Ascending aorta (tissue), 2 donors: ENCODE measurements around the gene HAUS2. TPM values are rescaled to one million over a fixed set of nuclear protein-coding genes. Genes with fewer than 3 reads are reported as not detected.
A peak's percentile ranks its signal among the peaks of the same experiment; 100 is the strongest.
"Not testable (repeated sequence)": the region's sequence is repeated elsewhere in the genome, so short reads cannot be mapped to it uniquely, and the experiment has no call there.

Experiments used
- DNase-seq, 2 donors: peaks; one replicate each; pipeline ENCODE4 v3.0.0-alpha.2; 2019; ENCODE audit warnings: low spot score in 2 of 2
- H3K27ac ChIP-seq, 2 donors: fragments of 200-600 bp; sonication (generic); one replicate each; pipeline ENCODE4 v1.5.1; 2016 to 2017; ENCODE audit warnings: mild to moderate bottlenecking in 1 of 2
- H3K27me3 ChIP-seq: fragments of 200-600 bp; sonication (generic); one replicate; pipeline ENCODE4 v1.5.1; 2017
- H3K36me3 ChIP-seq, 2 donors: fragments of 200-600 bp; sonication (generic); one replicate each; pipeline ENCODE4 v1.5.1; 2016
- H3K4me1 ChIP-seq, 2 donors: fragments of 200-600 bp; sonication (generic); one replicate each; pipeline ENCODE4 v1.5.1; 2016 to 2017; ENCODE audit warnings: mild to moderate bottlenecking in 1 of 2
- H3K4me3 ChIP-seq, 2 donors: fragments of 200-600 bp; sonication (generic); one replicate each; pipeline ENCODE4 v1.5.1; 2016 to 2017; ENCODE audit warnings: mild to moderate bottlenecking in 1 of 2
- H3K9me3 ChIP-seq, 2 donors: fragments of 200-600 bp; sonication (generic); one replicate each; pipeline ENCODE4 v1.5.1; 2016
- CTCF ChIP-seq, 3 experiments: fragments of 200-600 bp in 2 of 3; fragments of 450-650 bp in 1 of 3; sonication (generic) in 2 of 3; IDR thresholded peaks; one replicate each; pipeline ENCODE4 v1.5.1; 2016 to 2019; ENCODE audit warnings: antibody characterized with exemption in 3 of 3, mild to moderate bottlenecking in 1 of 3, moderate library complexity in 1 of 3
- intact Hi-C: fragments of 100-400 bp; cut with DNase I; formaldehyde crosslinking; loops from one replicate; pipeline ENCODE4 v1.15.1; 2023
- total RNA-seq: library from RNA; depleted of rRNA; stranded (reverse); fragments of >200 nt; gene quantifications from one replicate; pipeline ENCODE4 v1.1.0, GENCODE V29; 2016

Gene HAUS2
- total RNA-seq, 1 donor from 2014 or later: 92.6 TPM

GRCh38 chr15:42549741-42550392, 1.2 kb downstream of the HAUS2 start:
- peaks cover 0 to 22% of the 10 kb centered on the region in 2 donors for H3K4me1 ChIP-seq
- DNase-seq: no peak
- H3K27ac ChIP-seq: peak overlapping the region; percentile 92 to 94
- peak overlapping the region in 1 of 2 donors; percentile 92 for H3K4me3 ChIP-seq
- H3K36me3 ChIP-seq: peaks cover 3 to 5% of the 10 kb centered on the region in 2 donors
- H3K9me3 ChIP-seq: no peaks in the 10 kb centered on the region
- no peak for TF ChIP-seq CTCF (IDR thresholded peaks at IDR 0.05)
- intact Hi-C loops: loop anchor here (2.0 to 10.0 kb wide), 4 partner anchors 25 to 275 kb away; partner anchors contain the start of genes GANC, STARD9, TMEM87A and ZNF106
- no peaks in the 10 kb centered on the region for H3K27me3 ChIP-seq

- Histone ChIP-seq H3K9me3 (no peaks in the 10 kb centered on the region), H3K27me3 (no peaks in the 10 kb centered on the region), H3K36me3 (peaks cover 0 to 3% of the 10 kb centered on the region in 2 donors), H3K4me1 (peaks cover 0 to 4% of the 10 kb centered on the region in 2 donors), H3K27ac (no peak overlapping the region), H3K4me3 (no peak overlapping the region)
- TF ChIP-seq CTCF (IDR thresholded peaks at IDR 0.05): no peak
- no peak for DNase-seq
- intact Hi-C loops: no loop called here
Observed at GRCh38 chr15:42553554-42553953, 4.9 kb downstream of the HAUS2 start.

- Histone ChIP-seq H3K36me3 (peaks cover 7 to 31% of the 10 kb centered on the region in 2 donors), H3K27ac (peak overlapping the region in 1 of 2 donors; percentile 22)
- H3K4me3 ChIP-seq, H3K9me3 ChIP-seq, H3K4me1 ChIP-seq, DNase-seq, intact Hi-C loops, H3K27me3 ChIP-seq: not testable (repeated sequence)
Observed at GRCh38 chr15:42556550-42557207, 8.0 kb downstream of the HAUS2 start.

- TF ChIP-seq CTCF (IDR thresholded peaks at IDR 0.05): no peak
- no peak overlapping the region for H3K4me3 ChIP-seq
- H3K27ac ChIP-seq: no peak overlapping the region
- no peak for DNase-seq
- no peaks in the 10 kb centered on the region for H3K4me1 ChIP-seq
- intact Hi-C loops: no loop called here
- no peaks in the 10 kb centered on the region for H3K9me3 ChIP-seq
- no peaks in the 10 kb centered on the region for H3K27me3 ChIP-seq
- peaks cover 16 to 50% of the 10 kb centered on the region in 2 donors for H3K36me3 ChIP-seq
Observed at GRCh38 chr15:42558739-42559138, 10.1 kb downstream of the HAUS2 start.

- no peaks in the 10 kb centered on the region for H3K9me3 ChIP-seq
- no peaks in the 10 kb centered on the region for H3K27me3 ChIP-seq
- H3K4me3 ChIP-seq: peak within 1 kb of the TSS; percentile 88 to 91
- peak; percentile 97 to 99 for DNase-seq
- peaks cover 0 to 19% of the 10 kb centered on the region in 2 donors for H3K4me1 ChIP-seq
- H3K27ac ChIP-seq: peak within 1 kb of the TSS; percentile 88 to 94
- no peaks in the 10 kb centered on the region for H3K36me3 ChIP-seq
- TF ChIP-seq CTCF (IDR thresholded peaks at IDR 0.05): no peak
- intact Hi-C loops: loop anchor here (1.0 to 5.0 kb wide), 3 partner anchors 27 to 84 kb away; partner anchors contain the start of genes HAUS2, LRRC57 and ZNF106
Observed at GRCh38 chr15:42575188-42576039, 26.8 kb downstream of the HAUS2 start, which contains the start of gene STARD9. Gene STARD9, plus strand, starts transcription at chr15:42575606. Its CDS starts 110 bp downstream, at chr15:42575716.
